GM19324 (cell line): Measurements from ENCODE around the gene DFFA.
"Not testable (repeated sequence)": the region's sequence is repeated elsewhere in the genome, so short reads cannot be mapped to it uniquely, and the experiment has no call there.

Experiments
- ATAC-seq: cut with Tn5 transposase; IDR thresholded peaks from one replicate; pipeline ENCODE4 v1.9.1; 2021; ENCODE audit warnings: mild to moderate bottlenecking, moderate library complexity; ENCODE audit not compliant: unreplicated experiment, low FRiP score

The DFFA gene

GRCh38 chr1:10470043-10470442, 2.3 kb downstream of the DFFA start:
- no peak for ATAC-seq

GRCh38 chr1:10467078-10467477, 5.3 kb downstream of the DFFA start:
- ATAC-seq, result no peak

GRCh38 chr1:10459184-10459583, 13.1 kb downstream of the DFFA start:
- no peak for ATAC-seq

GRCh38 chr1:10457875-10458274, 14.5 kb downstream of the DFFA start:
- no peak for ATAC-seq

- not testable (repeated sequence) for ATAC-seq
Measured at GRCh38 chr1:10457462-10457861, 14.9 kb downstream of the DFFA start.

- no peak for ATAC-seq
Measured at GRCh38 chr1:10456661-10457060, 15.7 kb downstream of the DFFA start.

GRCh38 chr1:10456048-10456447, 16.3 kb downstream of the DFFA start:
- no peak for ATAC-seq

GRCh38 chr1:10451287-10451686, 21.0 kb downstream of the DFFA start:
- no peak for ATAC-seq

GRCh38 chr1:10450836-10451235, 21.5 kb downstream of the DFFA start:
- no peak for ATAC-seq

- no peak for ATAC-seq
Measured at GRCh38 chr1:10450156-10450814, 22.0 kb downstream of the DFFA start.

GRCh38 chr1:10449751-10450150, 22.6 kb downstream of the DFFA start, which contains the start of gene CORT:
Gene CORT, plus strand, starts transcription at chr1:10450031. Its CDS starts 193 bp downstream, at chr1:10450224.
- ATAC-seq, result no peak

GRCh38 chr1:10446790-10447422, 25.4 kb downstream of the DFFA start:
- ATAC-seq, result no peak

GRCh38 chr1:10444795-10445397, 27.4 kb downstream of the DFFA start:
- no peak for ATAC-seq

GRCh38 chr1:10444248-10444647, 28.1 kb downstream of the DFFA start:
- ATAC-seq, result no peak

GRCh38 chr1:10440794-10441193, 31.5 kb downstream of the DFFA start:
- no peak for ATAC-seq

GRCh38 chr1:10440305-10440704, 32.0 kb downstream of the DFFA start:
- ATAC-seq, result no peak

- no peak for ATAC-seq
Measured at GRCh38 chr1:10438677-10439163, 33.6 kb downstream of the DFFA start.

GRCh38 chr1:10437052-10437451, 35.3 kb downstream of the DFFA start:
- no peak for ATAC-seq

GRCh38 chr1:10434590-10434989, 37.7 kb downstream of the DFFA start:
- no peak for ATAC-seq

GRCh38 chr1:10433790-10434189, 38.5 kb downstream of the DFFA start:
- no peak for ATAC-seq

- no peak for ATAC-seq
Measured at GRCh38 chr1:10432910-10433700, 39.2 kb downstream of the DFFA start.
